OCI-LY7 (cell line): ENCODE results near the gene VAMP8.

Experiments
- CTCF ChIP-seq: fragments of 200-600 bp; sonication (generic); conservative IDR thresholded peaks from 2 replicates; pipeline ENCODE4 v1.5.1; 2014; ENCODE audit warnings: mild to moderate bottlenecking, antibody characterized with exemption, low read length, moderate library complexity, mixed read lengths
- EZH2phosphoT487 ChIP-seq: fragments of 200-600 bp; sonication (generic); IDR thresholded peaks from 2 replicates; pipeline ENCODE4 v1.6.1; 2018; ENCODE audit warnings: low read depth, borderline replicate concordance, mild to moderate bottlenecking, mixed run types, antibody characterized with exemption, low read length, moderate library complexity, mixed read lengths

GRCh38 chr2:85583667-85584353 lies 6.4 kb downstream of the VAMP8 start:
- TF ChIP-seq CTCF (no peak), EZH2phosphoT487 (no peak)
